ENCODE results near the gene BRMS1. TPM values are rescaled to one million over a fixed set of nuclear protein-coding genes. Genes with fewer than 3 reads are reported as not detected.

BRMS1 gene
- total RNA-seq, 1 experiment from 2014 or later, result 123 TPM

GRCh38 chr11:66318600-66318970, 26.3 kb downstream of the BRMS1 start:
- no peak overlapping the region for H3K9ac ChIP-seq (ENCODE audit: low read length)
- TF ChIP-seq EZH2phosphoT487 (IDR thresholded peaks at IDR 0.05; ENCODE audit: borderline replicate concordance, low read length) (no peak), CTCF (conservative IDR thresholded peaks at IDR 0.05; ENCODE audit: low read depth, low read length) (no peak), EZH2 (IDR thresholded peaks at IDR 0.05; ENCODE audit: low read length, unreplicated experiment) (no peak)
- H3F3A ChIP-seq (ENCODE audit: low read length, unreplicated experiment), result no peaks in the 10 kb centered on the region
- no peaks in the 10 kb centered on the region for H4K20me1 ChIP-seq (ENCODE audit: low read length)
- no peak for ATAC-seq
- no peak overlapping the region for H2AFZ ChIP-seq (ENCODE audit: low read length)
- H3K4me3 ChIP-seq (ENCODE audit: low read length), result no peak overlapping the region
- no peaks in the 10 kb centered on the region for H3K9me3 ChIP-seq (ENCODE audit: low read length)
- H3K79me2 ChIP-seq (ENCODE audit: low read length), result no peaks in the 10 kb centered on the region
- H3K9me2 ChIP-seq (replicated peaks; ENCODE audit: low read length), result no peaks in the 10 kb centered on the region
- no peaks in the 10 kb centered on the region for H3K36me3 ChIP-seq (ENCODE audit: low read depth, low read length)
- no peaks in the 10 kb centered on the region for H3K4me1 ChIP-seq (ENCODE audit: insufficient read depth, low read length)
- BruUV-seq (replicated peaks), result no TSS peak
- no peaks in the 10 kb centered on the region for H3K27me3 ChIP-seq (ENCODE audit: low read length)
- no peak overlapping the region for H3K4me2 ChIP-seq (ENCODE audit: low read length)
- intact Hi-C loops (cut with micrococcal nuclease), result no loop called here
- DNase-seq, result no peak
- H3K27ac ChIP-seq (ENCODE audit: low read length), result no peak overlapping the region
- CTCF ChIA-PET, result no interaction called here
- POLR2A ChIA-PET (ENCODE audit: unreplicated experiment), result no interaction called here

- H3K4me3 ChIP-seq (ENCODE audit: low read length), result no peak overlapping the region
- no peak overlapping the region for H3K4me2 ChIP-seq (ENCODE audit: low read length)
- intact Hi-C loops (cut with micrococcal nuclease), result no loop called here
- TF ChIP-seq EZH2 (IDR thresholded peaks at IDR 0.05; ENCODE audit: low read length, unreplicated experiment), result no peak
- no peaks in the 10 kb centered on the region for H3K36me3 ChIP-seq (ENCODE audit: low read depth, low read length)
- no peaks in the 10 kb centered on the region for H3K9me2 ChIP-seq (replicated peaks; ENCODE audit: low read length)
- no peaks in the 10 kb centered on the region for H3K79me2 ChIP-seq (ENCODE audit: low read length)
- H2AFZ ChIP-seq (ENCODE audit: low read length), result no peak overlapping the region
- H3K27me3 ChIP-seq (ENCODE audit: low read length), result no peaks in the 10 kb centered on the region
- H3K27ac ChIP-seq (ENCODE audit: low read length), result no peak overlapping the region
- no peaks in the 10 kb centered on the region for H3K9me3 ChIP-seq (ENCODE audit: low read length)
- no peaks in the 10 kb centered on the region for H4K20me1 ChIP-seq (ENCODE audit: low read length)
- ChIA-PET CTCF (interaction anchor here (0.6 kb wide), 2 partner anchors 16 to 255 kb away, joined by 4 to 11 read pairs; no protein-coding TSS in a partner anchor), POLR2A (ENCODE audit: unreplicated experiment) (no interaction called here)
- H3F3A ChIP-seq (ENCODE audit: low read length, unreplicated experiment), result no peaks in the 10 kb centered on the region
- BruUV-seq (replicated peaks), result no TSS peak
- H3K9ac ChIP-seq (ENCODE audit: low read length), result no peak overlapping the region
- peaks cover 4% of the 10 kb centered on the region for H3K4me1 ChIP-seq (ENCODE audit: insufficient read depth, low read length)
- ATAC-seq, result no peak
- no peak for DNase-seq
Observed at GRCh38 chr11:66317723-66318599, 26.9 kb downstream of the BRMS1 start.

- DNase-seq, result no peak
- intact Hi-C loops (cut with micrococcal nuclease), result no loop called here
- no peaks in the 10 kb centered on the region for H3K36me3 ChIP-seq (ENCODE audit: low read depth, low read length)
- no peaks in the 10 kb centered on the region for H3F3A ChIP-seq (ENCODE audit: low read length, unreplicated experiment)
- TF ChIP-seq CTCF (conservative IDR thresholded peaks at IDR 0.05; ENCODE audit: low read depth, low read length) (no peak), EZH2 (IDR thresholded peaks at IDR 0.05; ENCODE audit: low read length, unreplicated experiment) (no peak), EZH2phosphoT487 (IDR thresholded peaks at IDR 0.05; ENCODE audit: borderline replicate concordance, low read length) (no peak)
- ATAC-seq, result no peak
- ChIA-PET POLR2A (ENCODE audit: unreplicated experiment) (no interaction called here), CTCF (interaction anchor here (0.6 kb wide), 2 partner anchors 15 to 255 kb away, joined by 4 to 11 read pairs; no protein-coding TSS in a partner anchor)
- H3K27ac ChIP-seq (ENCODE audit: low read length), result no peak overlapping the region
- no peaks in the 10 kb centered on the region for H3K79me2 ChIP-seq (ENCODE audit: low read length)
- H3K4me2 ChIP-seq (ENCODE audit: low read length), result no peak overlapping the region
- no peak overlapping the region for H3K9ac ChIP-seq (ENCODE audit: low read length)
- no peaks in the 10 kb centered on the region for H3K9me2 ChIP-seq (replicated peaks; ENCODE audit: low read length)
- H3K4me3 ChIP-seq (ENCODE audit: low read length), result no peak overlapping the region
- no TSS peak for BruUV-seq (replicated peaks)
- H2AFZ ChIP-seq (ENCODE audit: low read length), result no peak overlapping the region
- H3K27me3 ChIP-seq (ENCODE audit: low read length), result no peaks in the 10 kb centered on the region
- no peaks in the 10 kb centered on the region for H3K9me3 ChIP-seq (ENCODE audit: low read length)
- no peaks in the 10 kb centered on the region for H4K20me1 ChIP-seq (ENCODE audit: low read length)
- peaks cover 5% of the 10 kb centered on the region for H3K4me1 ChIP-seq (ENCODE audit: insufficient read depth, low read length)
Observed at GRCh38 chr11:66317322-66317722, 27.6 kb downstream of the BRMS1 start.

All from PC-3 (cell line).